Measurements from ENCODE around the gene RAB36. TPM values are rescaled to one million over a fixed set of nuclear protein-coding genes. Genes with fewer than 3 reads are reported as not detected.

RAB36 gene
- total RNA-seq, 4 donors from 2014 or later: 0.35 to 0.55 TPM; not detected in 2

DNA sequence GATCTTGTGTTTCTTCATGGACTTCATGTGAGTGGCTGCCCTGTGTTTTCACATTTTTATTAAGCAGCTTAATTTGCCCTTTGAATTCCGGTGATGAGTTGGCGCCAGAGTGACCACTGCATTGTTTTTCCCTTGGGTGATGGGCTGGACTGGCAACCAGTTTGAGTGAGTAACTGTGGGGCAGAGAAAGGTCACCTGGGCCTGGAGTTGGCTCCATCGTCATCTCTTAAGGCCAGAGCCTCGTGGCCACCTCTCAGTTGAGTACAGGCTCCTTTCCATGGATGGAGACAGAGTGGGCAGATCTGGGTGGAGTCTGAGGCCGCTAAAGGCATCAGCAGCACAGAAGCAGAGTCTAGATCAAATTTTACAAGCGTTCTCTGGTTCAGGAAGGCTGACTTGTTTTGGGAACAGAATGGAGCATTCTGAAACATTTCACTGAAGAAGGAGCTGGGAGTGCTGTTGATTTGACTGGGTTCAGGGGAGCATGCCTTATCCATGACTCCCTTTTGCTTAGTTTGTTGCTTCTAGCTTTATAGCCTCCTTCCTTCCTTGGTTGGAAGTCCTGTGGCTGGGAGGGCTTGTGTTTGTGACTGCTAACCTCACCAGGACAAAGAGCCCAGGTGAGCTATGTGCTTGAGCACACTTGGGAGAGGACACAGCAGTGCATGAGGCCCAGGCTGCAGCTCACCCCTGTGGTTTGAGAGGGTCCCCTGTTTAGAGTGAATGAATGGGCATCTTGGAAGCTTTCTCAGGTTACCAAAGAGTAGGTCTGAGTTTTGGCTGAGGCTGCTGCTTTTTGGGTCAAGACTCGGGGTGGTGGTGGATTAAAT lies 42.8 kb downstream of the RAB36 start:
- TF ChIP-seq POLR2A (IDR thresholded peaks at IDR 0.05): no peak
- TF ChIP-seq, protein P1, sequence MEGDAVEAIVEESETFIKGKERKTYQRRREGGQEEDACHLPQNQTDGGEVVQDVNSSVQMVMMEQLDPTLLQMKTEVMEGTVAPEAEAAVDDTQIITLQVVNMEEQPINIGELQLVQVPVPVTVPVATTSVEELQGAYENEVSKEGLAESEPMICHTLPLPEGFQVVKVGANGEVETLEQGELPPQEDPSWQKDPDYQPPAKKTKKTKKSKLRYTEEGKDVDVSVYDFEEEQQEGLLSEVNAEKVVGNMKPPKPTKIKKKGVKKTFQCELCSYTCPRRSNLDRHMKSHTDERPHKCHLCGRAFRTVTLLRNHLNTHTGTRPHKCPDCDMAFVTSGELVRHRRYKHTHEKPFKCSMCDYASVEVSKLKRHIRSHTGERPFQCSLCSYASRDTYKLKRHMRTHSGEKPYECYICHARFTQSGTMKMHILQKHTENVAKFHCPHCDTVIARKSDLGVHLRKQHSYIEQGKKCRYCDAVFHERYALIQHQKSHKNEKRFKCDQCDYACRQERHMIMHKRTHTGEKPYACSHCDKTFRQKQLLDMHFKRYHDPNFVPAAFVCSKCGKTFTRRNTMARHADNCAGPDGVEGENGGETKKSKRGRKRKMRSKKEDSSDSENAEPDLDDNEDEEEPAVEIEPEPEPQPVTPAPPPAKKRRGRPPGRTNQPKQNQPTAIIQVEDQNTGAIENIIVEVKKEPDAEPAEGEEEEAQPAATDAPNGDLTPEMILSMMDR (IDR thresholded peaks at IDR 0.05 in 4 of 5, conservative IDR thresholded peaks at IDR 0.05 in 1 of 5): no peak
- intact Hi-C loops (cut with DNase I; ENCODE audit: low total_unique reads): no loop called here
- in situ Hi-C loops (cut with MboI; ENCODE audit: low sequenced_read_pairs in 4 of 4): loop anchor here in 2 of 4 donors (25.0 kb wide), 1 partner anchor 199 kb away; no protein-coding TSS in a partner anchor
- no peaks in the 10 kb centered on the region for H3K27me3 ChIP-seq
- H3K9me3 ChIP-seq: no peaks in the 10 kb centered on the region
- no peaks in the 10 kb centered on the region for H3K36me3 ChIP-seq
- peaks cover 7 to 10% of the 10 kb centered on the region in 2 donors for H3K4me1 ChIP-seq
- no peak overlapping the region for H3K4me3 ChIP-seq
- ATAC-seq (no peak), DNase-seq (no peak)
- no peak overlapping the region for H3K27ac ChIP-seq

GRCh38 chr22:23190526-23190925 lies 45.2 kb downstream of the RAB36 start:
- in situ Hi-C loops (cut with MboI; ENCODE audit: low sequenced_read_pairs in 4 of 4): loop anchor here in 2 of 4 donors (25.0 kb wide), 1 partner anchor 197 kb away; no protein-coding TSS in a partner anchor
- H3K9me3 ChIP-seq: no peaks in the 10 kb centered on the region
- no peak overlapping the region for H3K27ac ChIP-seq
- H3K4me1 ChIP-seq: peaks cover 0 to 2% of the 10 kb centered on the region in 2 donors
- DNase-seq: no peak
- ATAC-seq: no peak
- TF ChIP-seq POLR2A (IDR thresholded peaks at IDR 0.05): no peak
- H3K4me3 ChIP-seq: no peak overlapping the region
- intact Hi-C loops (cut with DNase I; ENCODE audit: low total_unique reads): no loop called here
- no peaks in the 10 kb centered on the region for H3K36me3 ChIP-seq
- no peaks in the 10 kb centered on the region for H3K27me3 ChIP-seq

DNA sequence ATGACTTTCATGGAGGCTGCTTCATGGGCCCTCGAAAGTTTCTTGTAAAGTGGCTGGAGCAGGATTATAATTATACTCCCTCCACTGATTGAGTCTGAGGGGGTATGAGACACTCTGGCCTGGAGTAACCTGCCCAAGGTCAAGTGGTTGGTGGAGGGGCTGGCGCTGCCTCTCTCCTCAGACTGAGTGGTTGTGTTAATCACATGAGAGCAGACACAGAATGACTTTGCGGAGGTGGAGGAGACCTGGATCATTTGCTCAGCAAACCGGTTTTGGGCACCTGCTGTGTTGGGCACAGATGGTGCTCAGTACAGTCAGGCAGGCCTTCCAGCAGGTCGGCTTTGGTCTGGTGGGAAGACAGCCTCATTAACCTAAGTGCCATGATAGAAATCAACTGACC lies 46.9 kb downstream of the RAB36 start:
- Histone ChIP-seq H3K9me3 (no peaks in the 10 kb centered on the region), H3K27me3 (no peaks in the 10 kb centered on the region), H3K4me1 (no peaks in the 10 kb centered on the region), H3K36me3 (no peaks in the 10 kb centered on the region), H3K4me3 (no peak overlapping the region), H3K27ac (no peak overlapping the region)
- DNase-seq (no peak), ATAC-seq (no peak)
- in situ Hi-C loops (cut with MboI; ENCODE audit: low sequenced_read_pairs in 4 of 4) (loop anchor here in 2 of 4 donors (25.0 kb wide), 1 partner anchor 195 kb away; no protein-coding TSS in a partner anchor), intact Hi-C loops (cut with DNase I; ENCODE audit: low total_unique reads) (no loop called here)
- TF ChIP-seq, protein P1 (IDR thresholded peaks at IDR 0.05 in 4 of 5, conservative IDR thresholded peaks at IDR 0.05 in 1 of 5): no peak
- no peak for TF ChIP-seq POLR2A (IDR thresholded peaks at IDR 0.05)

DNA sequence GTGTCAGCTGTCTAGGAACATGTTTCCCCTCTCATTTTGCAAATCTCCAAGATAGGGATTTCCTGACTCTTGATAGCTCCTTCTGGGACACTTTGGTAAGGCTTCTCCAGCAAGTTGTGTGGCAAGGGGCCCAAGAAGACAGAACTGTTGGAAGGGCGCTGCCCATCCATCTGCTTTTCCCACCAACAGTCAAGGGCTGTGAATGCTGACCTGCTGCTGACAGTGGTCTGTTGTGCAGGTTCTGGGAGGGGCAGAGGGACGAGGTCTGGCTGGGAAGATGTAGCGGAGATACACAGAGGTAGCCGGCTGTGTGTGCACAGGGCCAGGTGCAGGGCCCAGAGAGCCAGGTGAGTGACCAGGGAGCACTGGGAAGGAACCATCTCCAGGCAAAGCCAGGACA lies 47.3 kb downstream of the RAB36 start:
- ATAC-seq (no peak), DNase-seq (no peak)
- Histone ChIP-seq H3K36me3 (no peaks in the 10 kb centered on the region), H3K27me3 (no peaks in the 10 kb centered on the region), H3K27ac (no peak overlapping the region), H3K4me1 (no peaks in the 10 kb centered on the region), H3K9me3 (no peaks in the 10 kb centered on the region), H3K4me3 (no peak overlapping the region)
- intact Hi-C loops (cut with DNase I; ENCODE audit: low total_unique reads) (no loop called here), in situ Hi-C loops (cut with MboI; ENCODE audit: low sequenced_read_pairs in 4 of 4) (loop anchor here in 2 of 4 donors (25.0 kb wide), 1 partner anchor 195 kb away; no protein-coding TSS in a partner anchor)
- TF ChIP-seq, protein P1 (IDR thresholded peaks at IDR 0.05 in 4 of 5, conservative IDR thresholded peaks at IDR 0.05 in 1 of 5): no peak
- no peak for TF ChIP-seq POLR2A (IDR thresholded peaks at IDR 0.05)

GRCh38 chr22:23193196-23193827 lies 48.0 kb downstream of the RAB36 start:
- Histone ChIP-seq H3K36me3 (no peaks in the 10 kb centered on the region), H3K4me3 (no peak overlapping the region), H3K9me3 (no peaks in the 10 kb centered on the region), H3K27ac (no peak overlapping the region), H3K27me3 (no peaks in the 10 kb centered on the region), H3K4me1 (no peaks in the 10 kb centered on the region)
- TF ChIP-seq, protein P1 (IDR thresholded peaks at IDR 0.05 in 4 of 5, conservative IDR thresholded peaks at IDR 0.05 in 1 of 5): no peak
- no peak for TF ChIP-seq POLR2A (IDR thresholded peaks at IDR 0.05)
- no peak for DNase-seq
- ATAC-seq: no peak
- intact Hi-C loops (cut with DNase I; ENCODE audit: low total_unique reads): no loop called here
- in situ Hi-C loops (cut with MboI; ENCODE audit: low sequenced_read_pairs in 4 of 4): loop anchor here in 2 of 4 donors (25.0 kb wide), 1 partner anchor 194 kb away; no protein-coding TSS in a partner anchor

All from gastrocnemius medialis (tissue), 4 donors.